ENCODE measurements around the gene ATE1.
"Not testable (repeated sequence)": the region's sequence is repeated elsewhere in the genome, so short reads cannot be mapped to it uniquely, and the experiment has no call there.

Gene ATE1

GRCh38 chr10:121788717-121789116 is 139.1 kb downstream of the ATE1 start:
- DNase-seq (ENCODE audit: low read depth in 2 of 2) = no peak

GRCh38 chr10:121788115-121788514 is 139.7 kb downstream of the ATE1 start:
- no peak for DNase-seq (ENCODE audit: low read depth in 2 of 2)

- DNase-seq (ENCODE audit: low read depth in 2 of 2) = no peak
These were observed 140.7 kb downstream of the ATE1 start for GRCh38 chr10:121787169-121787568.

GRCh38 chr10:121783782-121784372 is 144.0 kb downstream of the ATE1 start:
- no peak for DNase-seq (ENCODE audit: low read depth in 2 of 2)

- DNase-seq (ENCODE audit: low read depth in 2 of 2) = no peak
These were observed 146.7 kb downstream of the ATE1 start for GRCh38 chr10:121781101-121781500.

GRCh38 chr10:121774813-121775212 is 153.0 kb downstream of the ATE1 start:
- DNase-seq (ENCODE audit: low read depth in 2 of 2) = no peak

- no peak for DNase-seq (ENCODE audit: low read depth in 2 of 2)
These were observed 153.4 kb downstream of the ATE1 start for GRCh38 chr10:121774404-121774803.

- DNase-seq (ENCODE audit: low read depth in 2 of 2) = no peak
These were observed 154.9 kb downstream of the ATE1 start for GRCh38 chr10:121772884-121773283.

- DNase-seq (ENCODE audit: low read depth in 2 of 2) = peak; percentile 71 to 76
These were observed 155.4 kb downstream of the ATE1 start for GRCh38 chr10:121772406-121772805.

- peak; percentile 69 to 71 for DNase-seq (ENCODE audit: low read depth in 2 of 2)
These were observed 155.9 kb downstream of the ATE1 start for GRCh38 chr10:121771966-121772365.

- no peak for DNase-seq (ENCODE audit: low read depth in 2 of 2)
These were observed 161.4 kb downstream of the ATE1 start for GRCh38 chr10:121766426-121766825.

GRCh38 chr10:121765204-121765603 is 162.6 kb downstream of the ATE1 start:
- no peak for DNase-seq (ENCODE audit: low read depth in 2 of 2)

GRCh38 chr10:121764233-121764942 is 163.4 kb downstream of the ATE1 start:
- DNase-seq (ENCODE audit: low read depth in 2 of 2) = no peak

GRCh38 chr10:121757241-121757640 is 170.6 kb downstream of the ATE1 start:
- not testable (repeated sequence) for DNase-seq (ENCODE audit: low read depth in 2 of 2)

GRCh38 chr10:121755496-121755895 is 172.3 kb downstream of the ATE1 start:
- not testable (repeated sequence) for DNase-seq (ENCODE audit: low read depth in 2 of 2)

- DNase-seq (ENCODE audit: low read depth in 2 of 2) = no peak
These were observed 173.2 kb downstream of the ATE1 start for GRCh38 chr10:121754666-121755065.

- peak; percentile 70 to 71 for DNase-seq (ENCODE audit: low read depth in 2 of 2)
These were observed 173.9 kb downstream of the ATE1 start for GRCh38 chr10:121753726-121754476.

GRCh38 chr10:121751191-121751760 is 176.6 kb downstream of the ATE1 start:
- DNase-seq (ENCODE audit: low read depth in 2 of 2) = no peak

- DNase-seq (ENCODE audit: low read depth in 2 of 2) = no peak
These were observed 180.6 kb downstream of the ATE1 start for GRCh38 chr10:121747163-121747775.

- DNase-seq (ENCODE audit: low read depth in 2 of 2) = no peak
These were observed 186.5 kb downstream of the ATE1 start for GRCh38 chr10:121741248-121741792.

GRCh38 chr10:121740069-121740468 is 187.8 kb downstream of the ATE1 start:
- no peak for DNase-seq (ENCODE audit: low read depth in 2 of 2)

GRCh38 chr10:121739114-121739513 is 188.7 kb downstream of the ATE1 start:
- DNase-seq (ENCODE audit: low read depth in 2 of 2) = no peak

Data from fibroblast of skin of left biceps (primary cell).